EL (cell line): ENCODE measurements around the gene ARL6IP1.
"Not testable (repeated sequence)": the region's sequence is repeated elsewhere in the genome, so short reads cannot be mapped to it uniquely, and the experiment has no call there.

ENCODE experiments used
- DNase-seq: peaks from one replicate; pipeline ENCODE4 v3.0.0-alpha.2; 2016

The ARL6IP1 gene

DNA sequence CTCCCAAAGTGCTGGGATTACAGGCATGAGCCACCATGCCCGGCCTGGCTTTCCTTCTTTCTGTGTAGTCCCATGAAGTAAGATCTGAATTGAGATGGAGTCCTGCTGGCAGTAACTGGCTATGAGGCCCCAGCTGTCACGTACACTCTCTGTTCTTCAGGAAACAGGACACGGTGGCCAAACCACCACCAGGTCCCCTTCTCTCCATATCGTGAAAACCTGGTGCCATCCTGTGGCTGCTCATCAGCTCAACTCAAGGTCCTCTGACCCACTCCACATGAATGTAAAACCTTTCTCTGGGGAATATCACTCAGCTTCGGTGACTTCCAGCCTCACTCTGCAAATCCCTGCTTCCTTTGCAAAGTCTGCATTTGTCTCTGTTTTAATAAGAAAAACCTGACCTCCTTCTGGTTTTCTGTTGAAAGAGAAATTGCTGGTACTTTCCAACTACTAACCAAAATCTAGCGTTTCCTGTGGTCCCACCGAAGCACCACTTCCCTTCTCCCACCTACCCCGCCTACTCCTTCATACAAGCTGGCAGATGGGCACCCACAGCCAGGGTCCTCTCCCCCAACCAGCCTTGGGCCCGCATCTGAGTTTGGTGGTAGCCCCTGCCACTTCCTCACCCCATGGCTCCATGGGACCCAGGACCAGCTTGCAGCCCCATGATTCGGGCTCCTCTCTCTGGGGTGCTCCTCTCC lies 43.2 kb downstream of the ARL6IP1 start:
- not testable (repeated sequence) for DNase-seq

DNA sequence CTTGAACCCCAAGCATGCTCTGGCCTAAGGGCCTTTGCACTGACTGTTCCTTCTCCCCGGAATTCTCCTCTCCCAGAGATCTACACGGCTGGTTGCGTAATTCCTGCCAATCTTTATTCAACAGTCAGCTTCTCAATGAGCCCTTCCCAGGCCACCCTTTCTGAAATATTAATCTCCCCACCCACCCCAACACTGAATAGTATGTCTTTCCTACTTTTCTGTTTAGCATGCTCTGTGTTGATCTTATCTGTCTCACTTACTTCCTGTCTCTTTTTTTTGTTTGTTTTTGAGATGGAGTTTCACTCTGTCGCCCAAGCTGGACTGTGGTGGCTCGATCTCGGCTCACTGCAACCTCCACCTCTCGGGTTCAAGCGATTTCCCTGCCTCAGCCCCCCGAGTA lies 44.7 kb downstream of the ARL6IP1 start:
- not testable (repeated sequence) for DNase-seq

DNA sequence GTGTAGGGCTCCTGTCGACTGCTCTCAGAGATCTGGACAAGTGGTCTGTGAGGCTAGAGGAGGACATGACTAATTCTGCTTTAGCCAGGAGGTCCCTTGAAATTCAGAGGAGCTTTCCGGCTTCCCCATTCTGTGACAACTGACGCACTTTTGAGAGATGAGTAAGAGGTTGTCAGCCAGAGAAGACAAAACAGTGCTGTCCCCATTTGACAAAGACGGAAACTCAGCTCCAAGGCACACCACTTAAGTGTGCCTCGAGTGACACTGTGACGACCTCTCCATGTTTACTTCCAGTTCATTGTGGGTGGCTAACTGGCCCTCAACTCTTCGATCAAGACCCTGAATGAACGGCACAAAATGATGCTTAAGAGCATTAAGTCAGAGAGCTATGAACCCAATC lies 58.5 kb downstream of the ARL6IP1 start:
- not testable (repeated sequence) for DNase-seq
